ENCODE data around the gene CAD. TPM values are rescaled to one million over a fixed set of nuclear protein-coding genes. Genes with fewer than 3 reads are reported as not detected.
"Not testable (repeated sequence)": the region's sequence is repeated elsewhere in the genome, so short reads cannot be mapped to it uniquely, and the experiment has no call there.

The CAD gene
- total RNA-seq, 2 experiments from 2014 or later = 132 to 173 TPM

GRCh38 chr2:27264753-27265535 lies 47.8 kb downstream of the CAD start:
- Histone ChIP-seq H3K9me2 (ENCODE audit: insufficient read depth, low read length) (no peaks in the 10 kb centered on the region), H3K36me3 (ENCODE audit: insufficient read depth, low read length) (peaks cover 2% of the 10 kb centered on the region; the same call in 1 of the 2 replicates), H3K9me3 (ENCODE audit: low read length) (no peaks in the 10 kb centered on the region), H3K4me1 (ENCODE audit: insufficient read depth, low read length, poor library complexity, severe bottlenecking) (peaks cover 54% of the 10 kb centered on the region), H3K79me2 (ENCODE audit: insufficient read depth, low read depth, low read length) (peaks cover 12% of the 10 kb centered on the region; the same call in 1 of the 2 replicates), H3K27ac (ENCODE audit: low read depth, low read length, poor library complexity, severe bottlenecking) (peak overlapping the region; percentile 23), H2AFZ (ENCODE audit: low read length) (peak overlapping the region; percentile 76), H4K20me1 (ENCODE audit: insufficient read depth, low read length) (no peaks in the 10 kb centered on the region), H3K4me3 (ENCODE audit: low read depth, low read length, poor library complexity, severe bottlenecking) (peak overlapping the region; percentile 90), H3K4me2 (ENCODE audit: low read length) (peak overlapping the region; percentile 100)
- ChIA-PET CTCF (ENCODE audit: unreplicated experiment) (interaction anchor here (0.6 to 2.5 kb wide), 4 partner anchors 13 to 27 kb away, joined by 3 to 13 read pairs (median 7); no protein-coding TSS in a partner anchor), POLR2A (interaction anchor here (0.6 to 1.5 kb wide), 7 partner anchors 12 to 1386 kb away, joined by 3 to 5 read pairs (median 3); no protein-coding TSS in a partner anchor)
- TF ChIP-seq EZH2phosphoT487 (IDR thresholded peaks at IDR 0.05; ENCODE audit: borderline replicate concordance, low read depth, low read length) (no peak), CTCF (conservative IDR thresholded peaks at IDR 0.05; ENCODE audit: low read length) (peak; percentile 79)
- intact Hi-C loops (cut with micrococcal nuclease; ENCODE audit: unreplicated experiment) = loop anchor here (1.0 to 2.0 kb wide), 2 partner anchors 14 to 26 kb away; no protein-coding TSS in a partner anchor
- peak; percentile 71 for DNase-seq (ENCODE audit: low spot score)
- BruUV-seq (replicated peaks) = TSS peak; percentile 29

GRCh38 chr2:27265536-27265870 lies 48.3 kb downstream of the CAD start:
- Histone ChIP-seq H3K9me2 (ENCODE audit: insufficient read depth, low read length) (no peaks in the 10 kb centered on the region), H3K79me2 (ENCODE audit: insufficient read depth, low read depth, low read length) (peaks cover 12% of the 10 kb centered on the region; the same call in 1 of the 2 replicates), H2AFZ (ENCODE audit: low read length) (peak overlapping the region; percentile 76; the same call in 1 of the 2 replicates), H3K36me3 (ENCODE audit: insufficient read depth, low read length) (no peaks in the 10 kb centered on the region), H3K4me2 (ENCODE audit: low read length) (peak overlapping the region; percentile 100), H3K4me3 (ENCODE audit: low read depth, low read length, poor library complexity, severe bottlenecking) (no peak overlapping the region), H3K9me3 (ENCODE audit: low read length) (no peaks in the 10 kb centered on the region), H3K4me1 (ENCODE audit: insufficient read depth, low read length, poor library complexity, severe bottlenecking) (peaks cover 54% of the 10 kb centered on the region), H4K20me1 (ENCODE audit: insufficient read depth, low read length) (no peaks in the 10 kb centered on the region), H3K27ac (ENCODE audit: low read depth, low read length, poor library complexity, severe bottlenecking) (no peak overlapping the region)
- ChIA-PET CTCF (ENCODE audit: unreplicated experiment) (interaction anchor here (0.6 to 2.5 kb wide), 4 partner anchors 14 to 48 kb away, joined by 3 to 13 read pairs (median 7); no protein-coding TSS in a partner anchor), POLR2A (interaction anchor here (0.7 to 1.9 kb wide), 6 partner anchors 12 to 1387 kb away, joined by 3 to 6 read pairs (median 4); no protein-coding TSS in a partner anchor)
- TF ChIP-seq CTCF (conservative IDR thresholded peaks at IDR 0.05; ENCODE audit: low read length) (no peak), EZH2phosphoT487 (IDR thresholded peaks at IDR 0.05; ENCODE audit: borderline replicate concordance, low read depth, low read length) (no peak)
- intact Hi-C loops (cut with micrococcal nuclease; ENCODE audit: unreplicated experiment) = loop anchor here (1.0 to 2.0 kb wide), 2 partner anchors 14 to 25 kb away; no protein-coding TSS in a partner anchor
- no peak for DNase-seq (ENCODE audit: low spot score)
- no TSS peak for BruUV-seq (replicated peaks)

GRCh38 chr2:27268296-27268695 lies 51.1 kb downstream of the CAD start:
- H3K4me2 ChIP-seq (ENCODE audit: low read length); H3K36me3 ChIP-seq (ENCODE audit: insufficient read depth, low read length); CTCF ChIA-PET (ENCODE audit: unreplicated experiment); H4K20me1 ChIP-seq (ENCODE audit: insufficient read depth, low read length); H2AFZ ChIP-seq (ENCODE audit: low read length); BruUV-seq (replicated peaks); DNase-seq (ENCODE audit: low spot score); H3K4me3 ChIP-seq (ENCODE audit: low read depth, low read length, poor library complexity, severe bottlenecking); H3K79me2 ChIP-seq (ENCODE audit: insufficient read depth, low read depth, low read length); H3K9me2 ChIP-seq (ENCODE audit: insufficient read depth, low read length); POLR2A ChIA-PET; H3K9me3 ChIP-seq (ENCODE audit: low read length); H3K27ac ChIP-seq (ENCODE audit: low read depth, low read length, poor library complexity, severe bottlenecking); intact Hi-C loops (cut with micrococcal nuclease; ENCODE audit: unreplicated experiment): not testable (repeated sequence)
- peaks cover 65% of the 10 kb centered on the region for H3K4me1 ChIP-seq (ENCODE audit: insufficient read depth, low read length, poor library complexity, severe bottlenecking)

Data from OCI-LY7 (cell line).